GM23338 (cell line): ENCODE measurements around the gene TAS2R42. TPM values are rescaled to one million over a fixed set of nuclear protein-coding genes. Genes with fewer than 3 reads are reported as not detected.

Experiments used
- ATAC-seq: fragments of 200-7000 bp; cut with Tn5 transposase; 3 replicates; pipeline ENCODE4 v1.9.1; 2020
- DNase-seq: peaks from one replicate; pipeline ENCODE4 v3.0.0-alpha.2; 2015; ENCODE audit warnings: low spot score
- H2AFZ ChIP-seq: fragments of 200-600 bp; sonication (generic); 2 replicates; pipeline ENCODE4 v1.8.0; 2016; ENCODE audit warnings: antibody characterized with exemption, mild to moderate bottlenecking, moderate library complexity
- H3F3A ChIP-seq: fragments of 200-600 bp; sonication (generic); replicated peaks from 2 replicates; pipeline ENCODE4 v1.8.0; 2017; ENCODE audit warnings: antibody characterized with exemption, mixed run types, low read depth
- H3K27ac ChIP-seq: fragments of 200-600 bp; sonication (generic); 2 replicates; pipeline ENCODE4 v1.6.1; 2016; ENCODE audit warnings: low read depth
- H3K27me3 ChIP-seq: fragments of 200-600 bp; sonication (generic); 2 replicates; pipeline ENCODE4 v1.8.0; 2016; ENCODE audit warnings: mild to moderate bottlenecking, mixed run types, moderate library complexity; ENCODE audit not compliant: insufficient read depth
- H3K36me3 ChIP-seq: fragments of 200-600 bp; sonication (generic); 2 replicates; pipeline ENCODE4 v1.8.0; 2016; ENCODE audit warnings: mild to moderate bottlenecking; ENCODE audit not compliant: insufficient read depth
- H3K4me1 ChIP-seq: fragments of 200-600 bp; sonication (generic); 2 replicates; pipeline ENCODE4 v1.8.0; 2016; ENCODE audit warnings: mild to moderate bottlenecking, moderate library complexity; ENCODE audit not compliant: insufficient read depth
- H3K4me2 ChIP-seq: fragments of 200-600 bp; sonication (generic); 2 replicates; pipeline ENCODE4 v1.7.1; 2017; ENCODE audit warnings: mixed run types
- H3K4me3 ChIP-seq: fragments of 200-600 bp; sonication (generic); 2 replicates; pipeline ENCODE4 v1.6.1; 2016; ENCODE audit warnings: mixed run types
- H3K79me2 ChIP-seq: fragments of 200-600 bp; sonication (generic); replicated peaks from 2 replicates; pipeline ENCODE4 v1.8.0; 2017; ENCODE audit warnings: mild to moderate bottlenecking; ENCODE audit not compliant: insufficient read depth
- H3K9me2 ChIP-seq: fragments of 200-600 bp; sonication (generic); 2 replicates; pipeline ENCODE4 v1.8.0; 2017; ENCODE audit not compliant: insufficient read depth
- H4K20me1 ChIP-seq: fragments of 200-600 bp; sonication (generic); replicated peaks from 2 replicates; pipeline ENCODE4 v1.8.0; 2017; ENCODE audit warnings: mild to moderate bottlenecking; ENCODE audit not compliant: insufficient read depth
- H3K27ac Mint-ChIP-seq: 2 replicates; pipeline ENCODE4 v1.8.0; 2020; ENCODE audit warnings: inconsistent platforms, mild to moderate bottlenecking, moderate library complexity, mixed read lengths
- H3K27me3 Mint-ChIP-seq: 3 replicates; pipeline ENCODE4 v1.8.0; 2022; ENCODE audit warnings: low read depth, mild to moderate bottlenecking, moderate library complexity, mixed read lengths, inconsistent platforms; ENCODE audit not compliant: insufficient read depth, poor library complexity
- H3K36me3 Mint-ChIP-seq: 3 replicates; pipeline ENCODE4 v1.8.0; 2021; ENCODE audit warnings: low read depth, mild to moderate bottlenecking, inconsistent platforms, moderate library complexity, mixed read lengths
- H3K4me1 Mint-ChIP-seq: 3 replicates; pipeline ENCODE4 v1.8.0; 2020; ENCODE audit warnings: mild to moderate bottlenecking, inconsistent platforms, mixed read lengths
- H3K4me3 Mint-ChIP-seq: 3 replicates; pipeline ENCODE4 v1.8.0; 2021; ENCODE audit warnings: moderate library complexity, mild to moderate bottlenecking, inconsistent platforms, mixed read lengths
- H3K9me3 Mint-ChIP-seq: 3 replicates; pipeline ENCODE4 v1.8.0; 2020; ENCODE audit warnings: moderate library complexity, mild to moderate bottlenecking, inconsistent platforms, mixed read lengths
- CREB1 ChIP-seq: fragments of 250-450 bp; sonication (Bioruptor Pico); IDR thresholded peaks from 2 replicates; pipeline ENCODE4 v1.5.0; 2020; ENCODE audit warnings: low read depth, mild to moderate bottlenecking, moderate library complexity
- CTCF ChIP-seq, 2 experiments: fragments of 200-600 bp in 1 of 2; sonication (generic) in 1 of 2; conservative IDR thresholded peaks; 2 replicates each; pipeline versions ENCODE4 v1.5.1 to v1.6.1; 2016 to 2017; ENCODE audit warnings: antibody characterized with exemption in 2 of 2, low read depth in 2 of 2, mild to moderate bottlenecking in 2 of 2, moderate library complexity in 1 of 2
- ETS1 ChIP-seq: IDR thresholded peaks from 2 replicates; pipeline ENCODE4 v1.6.1; 2016; ENCODE audit warnings: antibody characterized with exemption
- JUNB ChIP-seq: IDR thresholded peaks from one replicate; pipeline ENCODE4 v1.6.1; 2016; ENCODE audit warnings: antibody characterized with exemption; ENCODE audit not compliant: unreplicated experiment
- POLR2AphosphoS5 ChIP-seq: IDR thresholded peaks from 2 replicates; pipeline ENCODE4 v1.6.1; 2016; ENCODE audit warnings: antibody characterized with exemption, low read depth
- REST ChIP-seq: IDR thresholded peaks from one replicate; pipeline ENCODE4 v1.6.1; 2018; ENCODE audit warnings: antibody characterized with exemption; ENCODE audit not compliant: unreplicated experiment
- STAT1 ChIP-seq: IDR thresholded peaks from one replicate; pipeline ENCODE4 v1.6.1; 2016; ENCODE audit warnings: antibody characterized with exemption; ENCODE audit not compliant: unreplicated experiment
- ZNF114 ChIP-seq: fragments of 250-450 bp; sonication (Bioruptor Pico); IDR thresholded peaks from 2 replicates; pipeline ENCODE4 v1.5.0; 2020; ENCODE audit warnings: mild to moderate bottlenecking, moderate library complexity
- ZNF331 ChIP-seq: fragments of 250-450 bp; sonication (Bioruptor Pico); IDR thresholded peaks from 2 replicates; pipeline ENCODE4 v1.5.0; 2020; ENCODE audit warnings: low read depth, mild to moderate bottlenecking, moderate library complexity
- ZNF462 ChIP-seq: fragments of 250-450 bp; sonication (Bioruptor Pico); IDR thresholded peaks from 2 replicates; pipeline ENCODE4 v1.5.0; 2020; ENCODE audit warnings: mild to moderate bottlenecking, moderate library complexity
- polyA plus RNA-seq: library from polyadenylated mRNA; unstranded; fragments of >200 nt; fragmentation: Nextera tagmentation; extraction: Ambion mirVana; gene quantifications from 2 replicates; pipeline ENCODE4 v1.2.1, GENCODE V29; 2016
- total RNA-seq: library from RNA; depleted of rRNA; stranded (reverse); fragments of >200 nt; shearing (Covaris generic); gene quantifications from 2 replicates; pipeline ENCODE4 v1.2.3, GENCODE V29; 2014

The TAS2R42 gene
- total and polyA plus RNA-seq, 2 experiments from 2014 or later: 0.38 TPM; not detected in 1

- no peaks in the 10 kb centered on the region for H3K36me3 ChIP-seq
- H3K27me3 Mint-ChIP-seq: peaks cover 8% of the 10 kb centered on the region
- H3K9me2 ChIP-seq: no peaks in the 10 kb centered on the region
- H3F3A ChIP-seq: no peaks in the 10 kb centered on the region
- peaks cover 49% of the 10 kb centered on the region for H3K36me3 Mint-ChIP-seq
- ATAC-seq (no peak), DNase-seq (no peak)
- TF ChIP-seq REST (no peak), ZNF331 (CRISPR knock-in tag) (no peak), STAT1 (no peak), ETS1 (no peak), ZNF114 (CRISPR knock-in tag) (no peak), CREB1 (no peak), CTCF (conservative IDR thresholded peaks at IDR 0.05; ENCODE audit: low read depth in 2 of 2) (no peak), POLR2AphosphoS5 (no peak), ZNF462 (CRISPR knock-in tag) (no peak), JUNB (no peak)
- no peak overlapping the region for H2AFZ ChIP-seq
- no peak overlapping the region for H3K4me3 ChIP-seq
- peaks cover 24% of the 10 kb centered on the region for H3K9me3 Mint-ChIP-seq
- no peaks in the 10 kb centered on the region for H3K27me3 ChIP-seq
- peaks cover 72% of the 10 kb centered on the region for H3K79me2 ChIP-seq
- no peaks in the 10 kb centered on the region for H3K4me1 ChIP-seq
- no peak overlapping the region for H3K4me3 Mint-ChIP-seq
- no peak overlapping the region for H3K27ac Mint-ChIP-seq
- no peak overlapping the region for H3K4me2 ChIP-seq
- H3K27ac ChIP-seq: no peak overlapping the region
- peaks cover under 1% of the 10 kb centered on the region; the same call in 2 of the 3 replicates for H3K4me1 Mint-ChIP-seq
- H4K20me1 ChIP-seq: no peaks in the 10 kb centered on the region; the same call in 1 of the 2 replicates
Observed at GRCh38 chr12:11147420-11147819, 39.3 kb downstream of the TAS2R42 start.
